ENCODE data around the gene MYO9B.

- no peak for TF ChIP-seq CTCF (conservative IDR thresholded peaks at IDR 0.05 in 1 of 2, IDR thresholded peaks at IDR 0.05 in 1 of 2; ENCODE audit: low read depth in 1 of 2, low read length in 2 of 2)
- TF ChIP-seq EZH2 (IDR thresholded peaks at IDR 0.05; ENCODE audit: low read length, missing control alignments), result no peak
These were observed 97.2 kb downstream of the MYO9B start for GRCh38 chr19:17172624-17173345.
